Right cardiac atrium (tissue), 5 donors: ENCODE measurements around the gene HOXD4. TPM values are rescaled to one million over a fixed set of nuclear protein-coding genes. Genes with fewer than 3 reads are reported as not detected.

Source experiments
- ATAC-seq, 2 donors: fragments of 200-7000 bp; cut with Tn5 transposase; one replicate each; pipeline versions ENCODE4 v1.8.0 to v1.9.1; 2020; ENCODE audit warnings: moderate library complexity in 2 of 2, mild to moderate bottlenecking in 1 of 2
- DNase-seq, 3 donors: peaks; one replicate each; pipeline ENCODE4 v3.0.0-alpha.2; 2020
- H3K27ac ChIP-seq: one replicate; pipeline ENCODE4 v1.5.1; 2013; ENCODE audit warnings: mild to moderate bottlenecking, low read length, control low read depth, moderate library complexity
- H3K27me3 ChIP-seq: one replicate; pipeline ENCODE4 v1.6.1; 2013; ENCODE audit not compliant: control insufficient read depth, insufficient read depth
- H3K4me1 ChIP-seq: one replicate; pipeline ENCODE4 v1.6.1; 2013; ENCODE audit warnings: low read length; ENCODE audit not compliant: control insufficient read depth, insufficient read depth
- H3K4me3 ChIP-seq: one replicate; pipeline ENCODE4 v1.5.1; 2013; ENCODE audit warnings: low read length, control low read depth
- H3K9me3 ChIP-seq: one replicate; pipeline ENCODE4 v1.6.1; 2013; ENCODE audit warnings: low read length; ENCODE audit not compliant: control insufficient read depth
- WGBS: extraction: QIAGEN DNeasy Blood & Tissue Kit; methylation state at CpG from one replicate; pipeline ENCODE4 v1.1.7; 2013; 5-methylcytosine and 5-hydroxymethylcytosine counted together
- intact Hi-C, 4 donors: fragments of 100-400 bp; cut with DNase I; formaldehyde crosslinking; loops; one replicate each; pipeline versions ENCODE4 v1.11.0 to v1.14.0; 2022 to 2023
- polyA plus RNA-seq: library from polyadenylated mRNA; stranded (reverse); fragments of 200-250 nt; gene quantifications from one replicate; pipeline ENCODE4 v1.2.3, GENCODE V29; 2013
- total RNA-seq, 4 donors: library from RNA; stranded (reverse); fragmentation: NEBNext Ultra II Directional; extraction: Animal tissue kit (Norgen Biotek cat#: 25700); gene quantifications; one replicate each; pipeline ENCODE4 v1.2.1, GENCODE V29; 2021
- donor health status: healthy with polysubstance abuse.
- donor health status: DM: no; HTN: yes; CAD: no.
- donor health status: DM: no; HTN: no; CAD: no.
- donor health status: DM: no; HTN: yes; CAD: no; lungs with severe emphysema.
- donor health status: DM: yes; HTN: yes; CAD: no.

Gene HOXD4
- total and polyA plus RNA-seq, 5 donors: 0.29 TPM; not detected in 4

DNA sequence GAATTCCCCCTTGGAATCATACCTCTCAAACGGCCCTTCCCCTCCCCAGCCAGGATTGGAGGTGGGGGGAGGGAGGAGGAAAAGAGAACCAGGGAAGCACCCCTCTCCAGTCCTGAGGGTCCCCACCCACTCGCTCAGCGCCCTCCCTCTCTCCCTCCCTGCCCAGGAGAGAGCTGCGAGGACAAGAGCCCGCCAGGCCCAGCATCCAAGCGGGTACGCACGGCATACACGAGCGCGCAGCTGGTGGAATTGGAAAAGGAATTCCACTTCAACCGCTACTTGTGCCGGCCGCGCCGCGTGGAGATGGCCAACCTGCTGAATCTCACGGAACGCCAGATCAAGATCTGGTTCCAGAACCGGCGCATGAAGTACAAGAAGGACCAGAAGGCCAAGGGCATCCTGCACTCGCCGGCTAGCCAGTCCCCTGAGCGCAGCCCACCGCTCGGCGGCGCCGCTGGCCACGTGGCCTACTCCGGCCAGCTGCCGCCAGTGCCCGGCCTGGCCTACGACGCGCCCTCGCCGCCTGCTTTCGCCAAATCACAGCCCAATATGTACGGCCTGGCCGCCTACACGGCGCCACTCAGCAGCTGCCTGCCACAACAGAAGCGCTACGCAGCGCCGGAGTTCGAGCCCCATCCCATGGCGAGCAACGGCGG lies 20.1 kb downstream of the HOXD4 start:
- no peaks in the 10 kb centered on the region for H3K4me1 ChIP-seq
- intact Hi-C loops: no loop called here
- 15% methylated on average over 51 of the region's 51 CpGs for WGBS
- no peak overlapping the region for H3K4me3 ChIP-seq
- no peaks in the 10 kb centered on the region for H3K9me3 ChIP-seq
- H3K27ac ChIP-seq: no peak overlapping the region
- peaks cover 11% of the 10 kb centered on the region for H3K27me3 ChIP-seq
- no peak for DNase-seq
- peak in 1 of 2 donors; percentile 38 for ATAC-seq

GRCh38 chr2:176172007-176172894 lies 20.9 kb downstream of the HOXD4 start:
- peaks cover 10% of the 10 kb centered on the region for H3K27me3 ChIP-seq
- intact Hi-C loops: no loop called here
- no peak overlapping the region for H3K4me3 ChIP-seq
- WGBS: 17% methylated on average over 60 of the region's 60 CpGs
- no peaks in the 10 kb centered on the region for H3K4me1 ChIP-seq
- no peak overlapping the region for H3K27ac ChIP-seq
- DNase-seq (no peak), ATAC-seq (no peak)
- H3K9me3 ChIP-seq: no peaks in the 10 kb centered on the region

DNA sequence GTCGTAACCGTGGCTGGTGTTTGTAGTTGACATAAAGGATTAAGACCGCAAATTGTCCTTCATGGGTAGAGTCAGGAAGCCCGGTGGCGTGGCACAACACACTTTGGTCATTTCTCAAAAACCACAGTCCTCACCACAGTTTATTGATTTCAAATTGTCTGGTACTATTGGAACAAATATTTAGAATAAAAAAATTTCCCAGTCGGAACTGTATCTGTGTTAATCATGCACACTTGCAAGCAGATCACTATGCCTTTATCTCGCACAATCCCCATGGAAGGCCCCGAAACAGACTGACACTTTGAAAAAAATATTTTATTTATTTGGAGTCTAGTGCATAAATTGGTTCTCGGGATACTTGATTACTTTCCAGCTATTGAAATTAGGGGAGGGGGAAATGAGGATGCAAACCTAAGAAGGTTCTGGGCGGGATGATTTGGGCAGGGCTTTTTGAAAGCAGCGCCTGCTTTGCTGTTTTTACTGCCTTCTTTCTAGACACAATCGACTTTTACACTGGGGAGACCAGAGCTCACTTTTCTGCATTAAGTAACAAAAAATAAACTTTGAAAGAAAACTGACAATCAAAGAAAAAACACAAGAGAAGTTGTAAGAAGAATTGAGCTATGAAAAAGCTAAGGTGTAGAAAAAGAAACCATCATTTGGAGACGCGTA lies 21.7 kb downstream of the HOXD4 start:
- no peak overlapping the region for H3K4me3 ChIP-seq
- no peaks in the 10 kb centered on the region for H3K4me1 ChIP-seq
- intact Hi-C loops: no loop called here
- H3K27ac ChIP-seq: no peak overlapping the region
- no peak for DNase-seq
- no peak for ATAC-seq
- H3K9me3 ChIP-seq: no peaks in the 10 kb centered on the region
- WGBS: 28% methylated on average over 14 of the region's 14 CpGs
- H3K27me3 ChIP-seq: peaks cover 7% of the 10 kb centered on the region

DNA sequence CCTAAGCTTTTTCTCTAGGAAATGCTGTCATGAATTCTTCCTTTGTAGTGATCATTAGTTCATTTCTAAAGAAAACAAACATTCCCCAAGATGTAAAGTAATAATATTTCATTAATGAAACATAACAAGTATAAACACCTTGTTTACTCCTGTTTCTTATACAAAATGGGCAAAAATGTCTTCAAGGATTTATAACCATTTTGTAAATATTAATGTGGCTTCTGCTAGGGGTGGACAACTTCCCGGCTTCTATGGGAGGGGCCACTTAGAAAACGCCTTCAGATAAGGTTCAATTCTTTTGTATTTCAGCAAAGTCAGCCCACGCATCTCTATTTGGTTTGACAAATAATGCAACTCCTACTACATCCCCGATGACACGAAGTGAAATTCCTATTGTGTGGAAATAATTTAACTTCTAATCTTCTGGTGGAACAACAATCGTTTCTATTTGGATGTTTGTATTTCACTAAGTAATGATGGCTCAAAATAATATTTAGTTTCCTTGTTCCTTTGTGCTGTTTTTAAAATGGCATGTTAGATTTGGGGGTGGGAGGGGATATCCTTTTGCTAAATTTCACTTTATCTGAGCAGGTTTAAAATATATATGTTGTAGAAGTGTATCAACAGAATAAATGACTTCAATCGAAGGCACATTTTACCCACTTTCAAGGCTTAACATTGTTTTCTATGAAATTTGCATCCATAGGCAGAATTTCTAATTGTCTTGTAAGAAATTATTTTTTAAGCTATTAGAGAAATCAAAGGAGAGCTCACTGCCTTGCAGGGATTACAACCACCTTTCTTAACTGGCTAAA lies 22.4 kb downstream of the HOXD4 start:
- no peak overlapping the region for H3K27ac ChIP-seq
- intact Hi-C loops: no loop called here
- H3K4me1 ChIP-seq: no peaks in the 10 kb centered on the region
- H3K4me3 ChIP-seq: no peak overlapping the region
- peaks cover 7% of the 10 kb centered on the region for H3K27me3 ChIP-seq
- DNase-seq (no peak), ATAC-seq (no peak)
- 14% methylated on average over 7 of the region's 7 CpGs for WGBS
- no peaks in the 10 kb centered on the region for H3K9me3 ChIP-seq

- DNase-seq (no peak), ATAC-seq (no peak)
- H3K27me3 ChIP-seq: peaks cover 7% of the 10 kb centered on the region
- intact Hi-C loops: no loop called here
- no peaks in the 10 kb centered on the region for H3K9me3 ChIP-seq
- no peak overlapping the region for H3K4me3 ChIP-seq
- 12% methylated on average over 14 of the region's 14 CpGs for WGBS
- H3K4me1 ChIP-seq: no peaks in the 10 kb centered on the region
- no peak overlapping the region for H3K27ac ChIP-seq
These were observed 23.1 kb downstream of the HOXD4 start for GRCh38 chr2:176174382-176174823.

- 27% methylated on average over 47 of the region's 47 CpGs for WGBS
- H3K27ac ChIP-seq: no peak overlapping the region
- no peaks in the 10 kb centered on the region for H3K9me3 ChIP-seq
- intact Hi-C loops: no loop called here
- H3K27me3 ChIP-seq: peaks cover 3% of the 10 kb centered on the region
- H3K4me1 ChIP-seq: no peaks in the 10 kb centered on the region
- ATAC-seq (no peak), DNase-seq (no peak)
- no peak overlapping the region for H3K4me3 ChIP-seq
These were observed 23.7 kb downstream of the HOXD4 start for GRCh38 chr2:176174824-176175708.

GRCh38 chr2:176175709-176176607 lies 24.6 kb downstream of the HOXD4 start:
- DNase-seq: no peak
- intact Hi-C loops: no loop called here
- ATAC-seq: no peak
- Histone ChIP-seq H3K4me1 (no peaks in the 10 kb centered on the region), H3K27me3 (peaks cover 4% of the 10 kb centered on the region), H3K27ac (no peak overlapping the region), H3K9me3 (no peaks in the 10 kb centered on the region), H3K4me3 (no peak overlapping the region)
- WGBS: 79% methylated on average over 7 of the region's 7 CpGs

DNA sequence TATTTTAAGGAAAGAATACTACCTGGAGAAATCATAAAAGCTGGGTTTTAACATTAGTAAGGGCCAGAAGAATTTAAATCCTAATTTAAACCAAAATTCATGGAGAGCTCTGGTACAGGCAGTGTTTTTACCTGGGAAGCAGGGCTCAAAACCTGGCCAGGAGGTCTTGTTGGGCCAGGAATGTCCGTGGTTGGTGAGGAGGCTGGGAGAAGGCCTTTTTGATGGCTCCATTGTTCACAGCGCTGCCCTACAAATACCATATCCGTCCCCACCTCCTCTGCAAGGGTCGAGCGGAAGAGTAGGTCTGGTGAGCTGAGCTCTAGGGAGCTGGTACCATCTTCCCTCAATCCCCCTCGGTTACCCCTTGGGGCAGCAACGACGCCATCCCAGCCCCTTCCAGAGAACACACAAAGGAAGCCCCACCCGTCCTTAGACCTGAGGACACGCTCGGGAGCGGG lies 26.3 kb downstream of the HOXD4 start:
- DNase-seq (no peak), ATAC-seq (no peak)
- Histone ChIP-seq H3K27ac (no peak overlapping the region), H3K27me3 (peaks cover 4% of the 10 kb centered on the region), H3K4me3 (no peak overlapping the region), H3K9me3 (no peaks in the 10 kb centered on the region), H3K4me1 (no peaks in the 10 kb centered on the region)
- intact Hi-C loops: no loop called here
- WGBS: 14% methylated on average over 12 of the region's 12 CpGs

DNA sequence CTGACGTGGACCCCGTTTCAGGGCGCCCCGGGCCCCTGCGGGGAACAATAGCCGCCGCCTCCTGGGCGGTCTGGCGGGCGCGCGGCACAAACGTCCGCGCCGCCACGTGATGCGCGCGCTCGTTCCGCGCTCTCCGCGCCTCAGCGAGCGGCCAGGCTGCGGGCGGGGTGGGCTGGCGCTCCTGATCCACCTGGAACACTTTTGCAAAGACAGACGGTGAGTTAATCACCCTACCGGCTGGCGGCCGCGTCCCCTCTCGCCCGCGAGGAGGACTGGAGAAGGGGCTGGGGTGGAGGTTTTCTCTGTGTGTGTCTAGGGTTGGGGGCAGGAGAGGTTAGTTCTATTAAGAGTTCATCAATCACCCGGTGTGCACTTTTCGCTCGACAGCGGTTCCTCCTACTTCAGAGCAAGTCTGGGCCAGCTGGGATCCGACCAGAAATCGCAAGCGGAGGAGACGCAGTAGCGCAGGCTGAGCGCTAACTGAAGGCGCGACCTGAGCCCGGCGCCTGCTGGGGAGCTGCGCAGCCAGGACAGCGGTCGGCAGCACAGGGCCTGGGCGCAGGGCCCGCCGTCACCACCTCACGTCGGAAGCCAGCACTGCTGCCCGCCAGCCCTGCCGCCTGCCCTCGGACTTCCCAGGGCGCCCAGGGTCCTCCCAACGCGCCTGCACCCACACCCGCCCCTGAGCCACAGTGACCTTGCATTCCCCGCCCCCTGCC lies 26.8 kb downstream of the HOXD4 start:
- H3K4me1 ChIP-seq: no peaks in the 10 kb centered on the region
- H3K9me3 ChIP-seq: no peaks in the 10 kb centered on the region
- H3K4me3 ChIP-seq: peak overlapping the region; percentile 8
- ATAC-seq (peak in 1 of 2 donors; percentile 31), DNase-seq (no peak)
- peaks cover 6% of the 10 kb centered on the region for H3K27me3 ChIP-seq
- WGBS: 4% methylated on average over 68 of the region's 68 CpGs
- intact Hi-C loops: no loop called here
- H3K27ac ChIP-seq: no peak overlapping the region
